KG1 (cell line): ENCODE data around the gene MARCKS.
"Not testable (repeated sequence)": the region's sequence is repeated elsewhere in the genome, so short reads cannot be mapped to it uniquely, and the experiment has no call there.

Source experiments
- DNase-seq: peaks from one replicate; lab custom pipeline; 2025; lab: John Stamatoyannopoulos, UW

MARCKS gene

DNA sequence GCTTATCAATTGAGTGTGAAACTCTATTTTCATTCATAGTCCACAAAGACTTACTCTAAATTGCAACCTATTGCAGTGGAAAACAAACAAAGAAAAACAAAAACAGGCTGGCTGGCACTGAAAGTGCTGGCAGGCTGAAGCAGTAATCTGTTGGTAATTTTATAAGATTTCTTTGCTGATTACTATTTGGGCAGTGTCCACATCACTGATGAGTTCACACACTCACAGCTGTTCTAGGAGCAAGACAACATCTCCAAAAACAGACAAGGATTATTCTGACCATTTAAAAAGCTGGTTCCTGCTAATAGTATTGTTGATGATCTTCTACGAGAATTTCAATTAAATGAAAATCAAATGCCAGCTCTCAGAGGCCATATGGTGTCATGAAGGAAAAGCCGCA, 26.9 kb downstream of the MARCKS start:
- DNase-seq = no peak

GRCh38 chr6:113886512-113886911, 29.4 kb downstream of the MARCKS start:
- DNase-seq = no peak

DNA sequence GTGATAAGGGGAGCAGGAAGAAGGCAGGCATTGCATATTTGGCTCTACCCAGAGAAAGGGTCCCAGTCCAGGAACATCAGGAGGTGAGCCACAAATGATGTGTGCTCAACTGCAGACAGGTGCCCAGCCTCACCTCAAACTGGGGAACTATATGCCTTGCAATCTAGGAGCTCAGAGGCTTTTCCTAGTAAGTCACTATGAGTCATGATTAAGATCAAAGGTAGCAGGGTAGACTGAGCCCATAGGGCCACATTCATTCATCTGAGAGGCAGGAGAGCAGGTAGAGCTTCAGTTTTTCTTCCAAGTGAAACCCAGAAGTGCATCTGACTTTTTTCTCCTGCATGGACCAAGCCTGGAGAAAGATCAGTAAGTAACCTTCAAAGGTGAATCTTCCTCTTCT, 31.3 kb downstream of the MARCKS start:
- no peak for DNase-seq

- DNase-seq = no peak
These were observed 31.9 kb downstream of the MARCKS start for GRCh38 chr6:113888956-113889630.

GRCh38 chr6:113893451-113893850, 36.3 kb downstream of the MARCKS start:
- DNase-seq = no peak

DNA sequence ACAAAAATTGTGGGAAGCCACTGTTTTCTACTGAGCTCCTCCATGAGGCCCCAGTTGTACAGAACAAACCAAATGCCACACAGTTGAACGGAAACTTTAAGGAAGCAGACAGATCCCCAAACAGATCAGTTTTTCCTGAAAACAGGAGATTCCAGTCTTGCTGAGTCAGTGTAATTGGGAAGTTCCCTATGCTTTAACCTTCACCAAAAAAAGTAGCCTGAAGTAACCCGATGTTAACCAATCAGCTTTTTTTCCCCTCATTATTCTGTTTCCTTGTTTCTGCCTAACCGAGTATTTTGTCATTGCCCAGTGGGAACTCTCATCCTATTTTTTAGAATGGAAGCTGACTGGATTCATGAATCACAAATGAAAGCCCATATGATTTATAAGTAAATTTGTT, 36.7 kb downstream of the MARCKS start:
- no peak for DNase-seq

DNA sequence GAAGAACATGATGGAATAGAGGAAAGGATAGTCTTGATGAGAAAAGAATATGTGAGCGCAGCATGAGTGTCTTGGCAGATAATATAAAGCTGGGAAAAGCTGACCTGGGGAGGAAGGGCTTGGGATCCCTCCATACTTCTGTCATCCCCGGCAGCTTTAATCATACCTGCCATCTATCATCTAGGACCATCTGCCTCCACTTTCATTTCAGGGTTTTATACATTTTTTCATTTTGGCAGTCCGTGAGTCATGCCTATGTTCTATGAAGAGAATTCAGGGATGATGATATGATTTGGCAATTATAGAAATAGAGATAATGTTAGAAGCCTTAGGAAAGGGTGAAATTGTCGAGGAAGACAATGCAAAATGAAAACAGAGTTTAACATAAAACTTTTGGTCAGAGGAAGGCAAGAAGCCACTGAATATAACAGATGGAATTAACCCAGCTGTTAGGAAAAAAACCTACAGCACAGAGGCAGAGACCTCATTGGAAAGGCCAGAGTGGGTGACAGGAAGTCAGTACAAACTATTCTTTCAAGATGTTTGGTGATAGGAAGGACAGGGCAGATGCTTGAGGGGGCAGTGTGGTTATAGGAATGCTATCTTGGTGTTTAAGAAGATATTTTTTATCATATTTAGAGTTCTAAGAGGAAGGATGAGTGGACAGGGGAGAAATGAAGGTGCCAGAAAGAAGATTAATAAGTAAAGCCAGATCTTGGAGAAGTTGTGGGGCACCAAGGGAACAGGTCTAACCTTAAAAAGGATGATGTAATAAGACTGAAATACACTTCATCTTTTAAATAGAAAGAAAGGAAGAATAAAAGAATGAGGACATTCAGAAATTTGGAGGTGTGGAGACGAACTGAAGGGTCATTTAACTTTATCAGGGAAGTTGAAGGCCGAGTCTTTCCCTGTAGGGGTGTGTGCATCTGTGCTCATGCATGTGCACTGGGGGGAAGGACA, 37.8 kb downstream of the MARCKS start:
- DNase-seq = no peak

GRCh38 chr6:113901482-113901881, 44.3 kb downstream of the MARCKS start:
- no peak for DNase-seq

DNA sequence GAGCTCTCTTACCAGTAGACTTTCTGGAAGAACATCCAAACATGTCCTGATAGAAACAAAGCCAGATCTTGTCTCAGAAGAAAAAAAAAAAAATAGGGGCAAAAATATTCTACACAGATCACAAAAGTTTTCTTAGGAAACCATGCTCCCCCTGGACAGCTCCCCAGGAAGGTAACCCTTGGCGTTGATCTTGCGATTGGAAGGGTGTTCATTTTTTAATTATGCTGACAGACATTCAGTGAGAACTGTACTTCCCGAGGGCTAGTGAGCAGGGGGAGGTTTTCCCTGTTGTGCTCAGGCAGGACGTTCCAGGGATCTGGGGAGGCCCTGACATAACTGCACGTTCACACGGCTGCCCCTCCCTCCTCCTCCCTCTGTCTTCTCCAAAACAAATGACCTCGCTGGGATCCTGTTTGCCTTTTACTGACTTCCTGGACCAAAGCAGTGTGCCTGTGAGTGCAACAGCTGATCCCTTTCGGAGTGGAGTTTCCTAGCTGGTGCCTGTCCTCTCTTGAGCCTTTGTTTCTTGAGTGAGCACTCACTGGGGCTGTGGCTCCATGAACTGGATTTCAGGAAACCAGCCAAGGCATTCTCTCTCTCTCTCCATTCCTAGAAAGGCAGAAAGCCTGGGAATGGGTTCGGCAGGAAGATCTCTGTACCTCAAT, 46.7 kb downstream of the MARCKS start:
- no peak for DNase-seq

- no peak for DNase-seq
These were observed 50.1 kb downstream of the MARCKS start for GRCh38 chr6:113907102-113907815.

DNA sequence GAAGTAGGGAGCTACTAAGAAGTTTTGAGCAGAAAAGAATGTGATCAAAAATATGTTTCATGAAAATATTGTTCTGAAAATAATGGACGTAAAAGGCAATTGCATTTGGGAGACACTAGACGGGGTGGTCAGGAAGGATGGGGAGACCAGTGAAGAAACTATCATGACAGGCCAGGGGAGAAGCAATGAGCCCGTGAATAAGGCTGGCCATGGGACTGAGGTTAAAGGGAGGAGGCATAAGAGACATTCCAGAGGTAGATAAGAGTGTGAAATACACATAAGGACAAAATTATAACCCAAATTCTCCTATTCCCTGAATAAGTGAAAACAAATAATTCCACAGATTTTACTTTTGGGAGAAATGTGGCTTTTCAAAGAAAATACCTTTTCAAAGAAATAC, 51.7 kb downstream of the MARCKS start:
- DNase-seq = no peak

DNA sequence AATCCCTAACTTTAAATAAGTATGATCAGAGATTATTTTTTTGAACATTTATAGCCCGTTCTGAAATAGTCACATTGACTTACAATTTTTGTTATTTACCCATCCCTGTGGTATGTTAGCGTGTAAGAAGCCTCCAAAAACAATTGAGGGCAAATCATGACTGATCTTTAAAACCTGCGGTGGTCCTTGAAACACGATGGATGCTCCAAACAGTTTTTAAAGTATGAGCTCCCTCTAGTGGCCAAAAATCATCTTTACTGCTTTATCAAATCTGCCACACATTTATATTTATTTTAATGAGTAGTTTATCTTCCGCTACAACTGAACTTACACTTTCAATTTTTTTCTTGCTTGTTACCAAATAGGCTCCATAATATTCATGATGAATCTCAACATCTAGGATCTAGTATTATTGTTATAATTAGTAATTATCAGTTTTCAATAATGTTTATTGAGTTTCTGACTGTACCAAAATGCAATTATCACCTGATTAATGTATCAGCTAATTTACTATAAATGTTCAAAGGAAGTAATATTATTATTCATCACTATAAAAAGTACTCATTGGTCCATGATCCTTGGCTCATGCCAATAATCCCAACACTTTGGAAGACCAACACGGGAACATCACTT, 52.2 kb downstream of the MARCKS start:
- peak; percentile 48 for DNase-seq

DNA sequence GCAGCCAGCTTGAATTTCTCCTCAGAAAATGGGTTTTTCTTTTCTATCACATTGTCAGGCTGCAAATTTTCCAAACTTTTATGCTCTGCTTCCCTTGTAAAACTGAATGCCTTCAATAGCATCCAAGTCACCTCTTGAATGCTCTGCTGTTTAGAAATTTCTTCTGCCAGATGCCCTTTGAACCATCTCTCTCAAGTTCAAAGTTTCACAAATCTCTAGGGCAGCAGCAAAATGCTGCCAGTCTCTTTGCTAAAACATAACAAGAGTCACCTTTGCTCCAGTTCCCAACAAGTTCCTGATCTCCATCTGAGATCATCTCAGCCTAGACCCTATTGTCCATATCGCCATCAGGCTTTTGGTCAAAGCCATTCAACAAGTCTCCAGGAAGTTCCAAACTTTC, 53.1 kb downstream of the MARCKS start:
- not testable (repeated sequence) for DNase-seq
